Endothelial cell of umbilical vein (primary cell): Measurements from ENCODE around the gene EIF2B5. TPM values are rescaled to one million over a fixed set of nuclear protein-coding genes. Genes with fewer than 3 reads are reported as not detected.

Experiments used
- BruUV-seq: library from RNA; stranded (reverse); fragments of 400-500 nt; replicated peaks from 2 replicates; lab custom pipeline; 2021; lab: Mats Ljungman, UMichigan
- CTCF ChIA-PET: fragments of 300-600, 350-600 bp; sonication (Branson Sonifier 250); formaldehyde crosslinking; loops from one replicate; lab custom pipeline; 2021; ENCODE audit warnings: antibody characterized with exemption, inconsistent platforms; lab: Charles Lee
- POLR2A ChIA-PET: fragments of 300-600, 350-600 bp; sonication (Branson Sonifier 250); formaldehyde crosslinking; loops from one replicate; lab custom pipeline; 2021; ENCODE audit warnings: antibody characterized with exemption, inconsistent platforms; lab: Charles Lee
- DNase-seq: peaks from one replicate; pipeline ENCODE4 v3.0.0-alpha.2; 2011; ENCODE audit warnings: low read depth, low spot score
- FAIRE-seq: peaks from 2 replicates; lab custom pipeline; 2011; peaks lifted over from hg19 to GRCh38; lab: Jason Lieb, UNC
- H2AFZ ChIP-seq: 2 replicates; pipeline ENCODE4 v1.6.0; 2012; ENCODE audit warnings: low read depth, low read length, control low read depth, inconsistent platforms
- H3K27ac ChIP-seq: 2 replicates; pipeline ENCODE4 v1.5.1; 2011; ENCODE audit warnings: low read depth, mild to moderate bottlenecking, control low read depth, low read length, moderate library complexity; ENCODE audit not compliant: insufficient read depth
- H3K27me3 ChIP-seq, 2 experiments: 2 replicates each; pipeline versions ENCODE4 v1.6.0 to v1.6.1; 2011; ENCODE audit warnings: low read length in 2 of 2, mixed read lengths in 1 of 2; ENCODE audit not compliant: control insufficient read depth in 2 of 2, insufficient read depth in 2 of 2
- H3K36me3 ChIP-seq, 2 experiments: 2 replicates in 1 of 2; 3 replicates in 1 of 2; pipeline ENCODE4 v1.5.1; 2011; ENCODE audit warnings: low read length in 2 of 2, mild to moderate bottlenecking in 1 of 2, moderate library complexity in 1 of 2; ENCODE audit not compliant: control insufficient read depth in 2 of 2, insufficient read depth in 2 of 2; ENCODE audit errors: extremely low read depth in 1 of 2
- H3K4me1 ChIP-seq: 3 replicates; pipeline ENCODE4 v1.5.1; 2011; ENCODE audit warnings: mild to moderate bottlenecking, low read length; ENCODE audit not compliant: control insufficient read depth, insufficient read depth; ENCODE audit errors: extremely low read depth
- H3K4me2 ChIP-seq: 2 replicates; pipeline ENCODE4 v1.6.1; 2011; ENCODE audit warnings: low read length, control low read depth, mixed read lengths; ENCODE audit not compliant: insufficient read depth
- H3K4me3 ChIP-seq, 3 experiments: fragments of 200-600 bp in 1 of 3; sonication (generic), shearing (Covaris generic) in 1 of 3; replicated peaks in 1 of 3; 2 replicates each; pipeline ENCODE4 v1.5.1; 2011 to 2016; ENCODE audit warnings: control low read depth in 3 of 3, low read length in 3 of 3, mild to moderate bottlenecking in 2 of 3, inconsistent platforms in 1 of 3, low read depth in 1 of 3, moderate library complexity in 1 of 3; ENCODE audit not compliant: insufficient read depth in 1 of 3
- H3K79me2 ChIP-seq: 2 replicates; pipeline ENCODE4 v1.6.0; 2012; ENCODE audit warnings: low read length, inconsistent platforms; ENCODE audit not compliant: control insufficient read depth, insufficient read depth
- H3K9ac ChIP-seq: replicated peaks from 2 replicates; pipeline ENCODE3; 2011; ENCODE audit warnings: low read length, control low read depth; ENCODE audit not compliant: insufficient read depth; ENCODE audit errors: extremely low read depth
- H3K9me1 ChIP-seq: replicated peaks from 3 replicates; pipeline ENCODE4 v1.6.0; 2011; ENCODE audit warnings: mild to moderate bottlenecking, low read length; ENCODE audit not compliant: control insufficient read depth, insufficient read depth; ENCODE audit errors: extremely low read depth
- H3K9me3 ChIP-seq: replicated peaks from 2 replicates; pipeline ENCODE4 v1.5.1; 2012; ENCODE audit warnings: low read length, inconsistent platforms; ENCODE audit not compliant: control insufficient read depth, insufficient read depth
- H4K20me1 ChIP-seq: replicated peaks from 2 replicates; pipeline ENCODE3; 2011; ENCODE audit warnings: mild to moderate bottlenecking, low read length; ENCODE audit not compliant: control insufficient read depth, insufficient read depth; ENCODE audit errors: extremely low read depth
- EZH2 ChIP-seq: IDR thresholded peaks from 2 replicates; pipeline ENCODE4 v1.6.1; 2012; ENCODE audit warnings: borderline replicate concordance, low read depth, mild to moderate bottlenecking, moderate library complexity, low read length, inconsistent platforms; ENCODE audit not compliant: severe bottlenecking
- FOS ChIP-seq: IDR thresholded peaks from 2 replicates; pipeline ENCODE4 v1.6.1; 2011; ENCODE audit warnings: mild to moderate bottlenecking, low read length, moderate library complexity, borderline replicate concordance; ENCODE audit not compliant: insufficient read depth
- GATA2 ChIP-seq: IDR thresholded peaks from 2 replicates; pipeline ENCODE4 v1.7.0; 2011; ENCODE audit warnings: low read depth, mild to moderate bottlenecking, moderate library complexity, mixed read lengths, low read length; ENCODE audit not compliant: insufficient read length, insufficient read depth
- JUN ChIP-seq: IDR thresholded peaks from 2 replicates; pipeline ENCODE4 v1.6.1; 2011; ENCODE audit warnings: borderline replicate concordance, low read depth; ENCODE audit not compliant: insufficient read length, insufficient read depth
- MYC ChIP-seq: IDR thresholded peaks from one replicate; pipeline ENCODE4 v1.6.1; 2011; ENCODE audit warnings: mild to moderate bottlenecking, low read depth, low read length
- POLR2A ChIP-seq: IDR thresholded peaks from 2 replicates; pipeline ENCODE4 v1.6.1; 2012; ENCODE audit warnings: low read depth, mild to moderate bottlenecking, control low read depth, low read length
- POLR2AphosphoS5 ChIP-seq: IDR thresholded peaks from 2 replicates; pipeline ENCODE4 v1.6.1; 2012; ENCODE audit warnings: low read depth, mild to moderate bottlenecking, control low read depth, low read length, moderate library complexity; ENCODE audit not compliant: insufficient read depth
- dilution Hi-C: fragments of 300-500 bp; cut with MboI; formaldehyde crosslinking; loops from one replicate; pipeline ENCODE4 v1.15.0; 2019; ENCODE audit warnings: low sequenced_read_pairs; ENCODE audit not compliant: extremely low pct_ligation_motif_present
- intact Hi-C: fragments of 100-400 bp; cut with micrococcal nuclease; formaldehyde crosslinking; loops from one replicate; pipeline ENCODE4 v1.10.0; 2022
- polyA plus RNA-seq, 4 experiments: library from polyadenylated mRNA; depleted of rRNA in 3 of 4; stranded (reverse) in 3 of 4; unstranded in 1 of 4; fragments of >200 nt; gene quantifications; 2 replicates each; pipeline versions ENCODE4 v1.2.1 to v1.2.3, GENCODE V29; 2011 to 2012; ENCODE audit warnings: missing spikeins in 1 of 4
- total RNA-seq: library from RNA; stranded (reverse); gene quantifications from 2 replicates; pipeline ENCODE4 v1.2.3, GENCODE V29; 2021
- TF ChIP-seq, protein P1 (sequence below): IDR thresholded peaks from 2 replicates; pipeline ENCODE4 v1.6.1; 2011; ENCODE audit not compliant: insufficient read depth, insufficient read length
- TF ChIP-seq, protein P2 (sequence below), 2 donors: IDR thresholded peaks; 1 replicate in 1 of 2; 2 replicates in 1 of 2; pipeline ENCODE4 v1.5.1; 2011; ENCODE audit warnings: low read length in 2 of 2, mild to moderate bottlenecking in 2 of 2, moderate library complexity in 2 of 2, control low read depth in 1 of 2, inconsistent platforms in 1 of 2, low read depth in 1 of 2; ENCODE audit not compliant: insufficient read depth in 1 of 2; ENCODE audit errors: extremely low read depth in 1 of 2

Gene EIF2B5
- total and polyA plus RNA-seq, 2 donors (not counting 3 experiments of a cell fraction or from before 2014, with no cell fraction given), result 42.7 to 44.7 TPM

DNA sequence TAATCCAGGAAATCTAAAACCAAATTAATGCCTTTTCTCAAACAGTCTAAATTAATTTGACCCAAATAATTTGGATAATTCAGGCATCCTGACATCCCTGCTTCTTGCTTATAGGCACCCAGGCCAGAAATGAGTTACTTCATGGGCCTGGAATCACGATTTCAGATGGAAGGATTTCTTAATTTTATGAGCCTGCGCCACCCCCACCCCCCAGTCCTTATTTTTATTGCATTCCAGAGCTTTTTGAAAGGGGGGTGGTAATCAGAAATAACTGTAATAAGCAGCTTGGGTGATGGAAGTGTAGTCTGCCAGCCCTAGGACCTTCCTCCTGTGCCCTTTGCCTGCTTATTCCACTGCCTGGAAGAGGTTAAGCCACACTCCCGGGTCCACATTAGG, 40.8 kb downstream of the EIF2B5 start:
- DNase-seq, result no peak
- ChIA-PET POLR2A (interaction anchor here (0.5 to 1.0 kb wide), 2 partner anchors 10 to 120 kb away, joined by 4 to 5 read pairs; partner anchors contain the start of gene ABCF3), CTCF (interaction anchor here (0.6 to 1.6 kb wide), 7 partner anchors 9 to 385 kb away, joined by 3 to 14 read pairs (median 6); partner anchors contain the start of genes ABCF3, EEF1AKMT4 and EIF2B5)
- dilution Hi-C loops (no loop called here), intact Hi-C loops (loop anchor here (1.0 to 5.0 kb wide), 4 partner anchors 9 to 159 kb away; partner anchors contain the start of genes ABCC5, EIF2B5 and EIF4G1)
- TF ChIP-seq POLR2A (no peak), POLR2AphosphoS5 (no peak), EZH2 (no peak), FOS (no peak), MYC (no peak), JUN (no peak), GATA2 (no peak)
- TF ChIP-seq, protein P1, sequence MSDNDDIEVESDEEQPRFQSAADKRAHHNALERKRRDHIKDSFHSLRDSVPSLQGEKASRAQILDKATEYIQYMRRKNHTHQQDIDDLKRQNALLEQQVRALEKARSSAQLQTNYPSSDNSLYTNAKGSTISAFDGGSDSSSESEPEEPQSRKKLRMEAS, result no peak
- TF ChIP-seq, protein P2, sequence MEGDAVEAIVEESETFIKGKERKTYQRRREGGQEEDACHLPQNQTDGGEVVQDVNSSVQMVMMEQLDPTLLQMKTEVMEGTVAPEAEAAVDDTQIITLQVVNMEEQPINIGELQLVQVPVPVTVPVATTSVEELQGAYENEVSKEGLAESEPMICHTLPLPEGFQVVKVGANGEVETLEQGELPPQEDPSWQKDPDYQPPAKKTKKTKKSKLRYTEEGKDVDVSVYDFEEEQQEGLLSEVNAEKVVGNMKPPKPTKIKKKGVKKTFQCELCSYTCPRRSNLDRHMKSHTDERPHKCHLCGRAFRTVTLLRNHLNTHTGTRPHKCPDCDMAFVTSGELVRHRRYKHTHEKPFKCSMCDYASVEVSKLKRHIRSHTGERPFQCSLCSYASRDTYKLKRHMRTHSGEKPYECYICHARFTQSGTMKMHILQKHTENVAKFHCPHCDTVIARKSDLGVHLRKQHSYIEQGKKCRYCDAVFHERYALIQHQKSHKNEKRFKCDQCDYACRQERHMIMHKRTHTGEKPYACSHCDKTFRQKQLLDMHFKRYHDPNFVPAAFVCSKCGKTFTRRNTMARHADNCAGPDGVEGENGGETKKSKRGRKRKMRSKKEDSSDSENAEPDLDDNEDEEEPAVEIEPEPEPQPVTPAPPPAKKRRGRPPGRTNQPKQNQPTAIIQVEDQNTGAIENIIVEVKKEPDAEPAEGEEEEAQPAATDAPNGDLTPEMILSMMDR (IDR thresholded peaks at IDR 0.05; ENCODE audit: extremely low read depth in 1 of 2, insufficient read depth in 1 of 2, low read depth in 1 of 2, low read length in 2 of 2), result no peak
- peaks cover 23 to 43% of the 10 kb centered on the region in 2 experiments for H3K36me3 ChIP-seq
- no peak for FAIRE-seq
- H3K9me1 ChIP-seq, result no peaks in the 10 kb centered on the region
- H2AFZ ChIP-seq, result no peak overlapping the region
- TSS peak; percentile 45 for BruUV-seq
- no peaks in the 10 kb centered on the region for H3K9me3 ChIP-seq
- H3K4me3 ChIP-seq, result peak overlapping the region; percentile 84 to 97 (median 87)
- H3K27me3 ChIP-seq, result no peaks in the 10 kb centered on the region
- peak overlapping the region; percentile 73 for H3K27ac ChIP-seq
- peak overlapping the region; percentile 86 for H3K9ac ChIP-seq
- H3K4me1 ChIP-seq, result peaks cover 28% of the 10 kb centered on the region
- peaks cover 41% of the 10 kb centered on the region for H3K79me2 ChIP-seq
- no peaks in the 10 kb centered on the region for H4K20me1 ChIP-seq
- peak overlapping the region; percentile 81 for H3K4me2 ChIP-seq
